Vein endothelial cell (primary cell): ENCODE measurements around the gene NAA40. TPM values are rescaled to one million over a fixed set of nuclear protein-coding genes. Genes with fewer than 3 reads are reported as not detected.

ENCODE experiments used
- small RNA-seq: library from RNA; depleted of rRNA; stranded (forward); fragments of <200 nt; gene quantifications from one replicate; pipeline ENCODE3, GENCODE V24; 2012
- total RNA-seq: library from RNA; depleted of rRNA; stranded (reverse); fragments of >200 nt; gene quantifications from 2 replicates; pipeline ENCODE4 v1.2.3, GENCODE V29; 2012

The NAA40 gene
- total RNA-seq = 22.9 and 26.5 TPM in 2 replicates

GRCh38 chr11:63938479-63939396 is at the start of gene NAA40:
Gene NAA40 (plus strand): TSS chr11:63939002. CDS start chr11:63939097, 95 bp downstream.

GRCh38 chr11:63916837-63917691 is 21.7 kb upstream of the NAA40 start, which contains the start of gene RCOR2:
Gene RCOR2 (minus strand): TSS chr11:63917164. CDS start chr11:63916456, 708 bp downstream.

GRCh38 chr11:63974259-63975143 is 35.7 kb downstream of the NAA40 start, which contains the start of gene COX8A:
Gene COX8A (plus strand): TSS chr11:63974620. CDS start chr11:63974681, 61 bp downstream.

GRCh38 chr11:63986156-63986931 is 47.5 kb downstream of the NAA40 start, which contains the start of gene OTUB1:
Gene OTUB1 (plus strand): TSS chr11:63986438. CDS start chr11:63986457, 19 bp downstream.

Small RNA genes lying within 50 kb of the gene (small RNA-seq; reads per million reads assigned to genes)
- gene RNU6-45P = 0.13 reads per million

Other genes with a start within 250 kb of the NAA40 start
- 24.7 and 25.2 TPM in 2 replicates for gene ZFTA, start 170.2 kb upstream of the NAA40 start, total RNA-seq
- gene SPINDOC, start 125.5 kb upstream of the NAA40 start, total RNA-seq = 27.4 and 28.8 TPM in 2 replicates
- gene MARK2, start 99.9 kb upstream of the NAA40 start, total RNA-seq = 23.2 and 25.9 TPM in 2 replicates
- 0.29 and 0.98 TPM in 2 replicates for gene RCOR2, start 21.8 kb upstream of the NAA40 start, total RNA-seq
- gene COX8A, start 35.6 kb downstream of the NAA40 start, total RNA-seq = 226 and 245 TPM in 2 replicates
- gene OTUB1, start 47.4 kb downstream of the NAA40 start, total RNA-seq = 54.1 and 64.0 TPM in 2 replicates
- not detected in 2 replicates for gene FLRT1, start 96.9 kb downstream of the NAA40 start, total RNA-seq
- gene MACROD1, start 227.1 kb downstream of the NAA40 start, total RNA-seq = 17.0 and 37.6 TPM in 2 replicates
- 212 and 271 TPM in 2 replicates for gene STIP1, start 247.2 kb downstream of the NAA40 start, total RNA-seq